CD14-positive monocyte (primary cell): ENCODE data around the gene TM2D3. TPM values are rescaled to one million over a fixed set of nuclear protein-coding genes. Genes with fewer than 3 reads are reported as not detected.

Experiments
- DNase-seq, 3 donors: peaks; one replicate each; pipeline ENCODE4 v3.0.0-alpha.2; 2011 to 2022
- H2AFZ ChIP-seq: 2 replicates; pipeline ENCODE4 v1.6.0; 2012; ENCODE audit warnings: mild to moderate bottlenecking, low read depth, low read length, inconsistent platforms; ENCODE audit not compliant: insufficient read depth, poor library complexity, severe bottlenecking
- H3K27ac ChIP-seq, 2 donors: 1 replicate in 1 of 2; 2 replicates in 1 of 2; pipeline ENCODE4 v1.5.1; 2012 to 2013; ENCODE audit warnings: low read length in 2 of 2, control low read depth in 1 of 2, inconsistent platforms in 1 of 2, low read depth in 1 of 2, mild to moderate bottlenecking in 1 of 2
- H3K27me3 ChIP-seq, 2 donors: one replicate each; pipeline versions ENCODE4 v1.6.0 to v1.6.1; 2011 to 2013; ENCODE audit warnings: low read length in 2 of 2; ENCODE audit not compliant: control insufficient read depth in 2 of 2, insufficient read depth in 2 of 2
- H3K36me3 ChIP-seq, 2 donors: replicated peaks in 1 of 2; 1 replicate in 1 of 2; 2 replicates in 1 of 2; pipeline versions ENCODE4 v1.5.1 to v1.6.1; 2012 to 2013; ENCODE audit warnings: low read length in 2 of 2, control low read depth in 1 of 2, inconsistent platforms in 1 of 2, mild to moderate bottlenecking in 1 of 2; ENCODE audit not compliant: insufficient read depth in 2 of 2, control insufficient read depth in 1 of 2
- H3K4me1 ChIP-seq, 2 donors: 1 replicate in 1 of 2; 2 replicates in 1 of 2; pipeline versions ENCODE4 v1.5.1 to v1.6.1; 2012 to 2013; ENCODE audit warnings: low read length in 2 of 2, control low read depth in 1 of 2, inconsistent platforms in 1 of 2, mild to moderate bottlenecking in 1 of 2, moderate library complexity in 1 of 2; ENCODE audit not compliant: insufficient read depth in 2 of 2, control insufficient read depth in 1 of 2
- H3K4me2 ChIP-seq: replicated peaks from 2 replicates; pipeline ENCODE3; 2012; ENCODE audit warnings: low read length, moderate library complexity, mild to moderate bottlenecking; ENCODE audit not compliant: poor library complexity, severe bottlenecking; ENCODE audit errors: extremely low read depth
- H3K4me3 ChIP-seq, 3 experiments: fragments of 200-600 bp in 1 of 3; sonication (generic) in 1 of 3; replicated peaks in 1 of 3; 1 replicate in 2 of 3; 2 replicates in 1 of 3; pipeline ENCODE4 v1.5.1; 2011 to 2013; ENCODE audit warnings: low read length in 3 of 3, mild to moderate bottlenecking in 3 of 3, control low read depth in 2 of 3, low read depth in 2 of 3, inconsistent platforms in 1 of 3, moderate library complexity in 1 of 3
- H3K79me2 ChIP-seq: 2 replicates; pipeline ENCODE4 v1.6.0; 2012; ENCODE audit warnings: mild to moderate bottlenecking, control low read depth, inconsistent platforms, low read length, moderate library complexity; ENCODE audit not compliant: insufficient read depth
- H3K9ac ChIP-seq: 2 replicates; pipeline ENCODE4 v1.6.0; 2017; ENCODE audit warnings: low read length, mild to moderate bottlenecking; ENCODE audit not compliant: insufficient read depth, poor library complexity, severe bottlenecking
- H3K9me3 ChIP-seq, 2 donors: replicated peaks in 1 of 2; 1 replicate in 1 of 2; 2 replicates in 1 of 2; pipeline versions ENCODE4 v1.5.1 to v1.6.1; 2012 to 2013; ENCODE audit warnings: low read length in 2 of 2, control low read depth in 1 of 2; ENCODE audit not compliant: control insufficient read depth in 1 of 2, insufficient read depth in 1 of 2
- H4K20me1 ChIP-seq: 2 replicates; pipeline ENCODE4 v1.6.0; 2012; ENCODE audit warnings: mild to moderate bottlenecking, low read length, control low read depth, moderate library complexity; ENCODE audit not compliant: insufficient read depth
- H3K27ac Mint-ChIP-seq, 7 donors: one replicate each; pipeline ENCODE4 v1.8.0; 2020; ENCODE audit warnings: mild to moderate bottlenecking in 7 of 7, mixed read lengths in 7 of 7, moderate library complexity in 6 of 7, inconsistent platforms in 2 of 7
- H3K27me3 Mint-ChIP-seq, 3 donors: one replicate each; pipeline ENCODE4 v1.8.0; 2021 to 2022; ENCODE audit warnings: low read depth in 3 of 3, mild to moderate bottlenecking in 3 of 3, mixed read lengths in 3 of 3, moderate library complexity in 3 of 3, inconsistent platforms in 1 of 3
- H3K36me3 Mint-ChIP-seq, 2 donors: one replicate each; pipeline ENCODE4 v1.8.0; 2020; ENCODE audit warnings: mixed read lengths in 2 of 2, inconsistent platforms in 1 of 2, mild to moderate bottlenecking in 1 of 2
- H3K4me1 Mint-ChIP-seq: one replicate; pipeline ENCODE4 v1.8.0; 2020; ENCODE audit warnings: mild to moderate bottlenecking, mixed read lengths
- H3K4me3 Mint-ChIP-seq, 2 donors: one replicate each; pipeline ENCODE4 v1.8.0; 2020; ENCODE audit warnings: mild to moderate bottlenecking in 2 of 2, mixed read lengths in 2 of 2, moderate library complexity in 1 of 2
- H3K9me3 Mint-ChIP-seq, 7 donors: one replicate each; pipeline ENCODE4 v1.8.0; 2020 to 2022; ENCODE audit warnings: mixed read lengths in 7 of 7, mild to moderate bottlenecking in 6 of 7, moderate library complexity in 6 of 7, inconsistent platforms in 2 of 7
- CTCF ChIP-seq: fragments of 200-600 bp; IDR thresholded peaks from one replicate; pipeline ENCODE4 v1.8.0; 2022; ENCODE audit warnings: antibody characterized with exemption, mild to moderate bottlenecking
- WGBS: methylation state at CpG from one replicate; pipeline ENCODE4 v1.1.5; 2013; ENCODE audit warnings: missing lambda C conversion rate; ENCODE audit not compliant: insufficient coverage; 5-methylcytosine and 5-hydroxymethylcytosine counted together
- intact Hi-C, 2 donors: fragments of 100-400 bp; cut with micrococcal nuclease; formaldehyde crosslinking; loops; one replicate each; pipeline versions ENCODE4 v1.15.0 to v1.15.1; 2023
- polyA plus RNA-seq, 3 donors: library from polyadenylated mRNA; depleted of rRNA in 1 of 3; unstranded in 2 of 3; stranded (reverse) in 1 of 3; fragments of 300-500 nt in 2 of 3; fragments of >200 nt in 1 of 3; fragmentation: Illumina TruSeq in 2 of 3; gene quantifications; 1 replicate in 2 of 3; 2 replicates in 1 of 3; pipeline ENCODE4 v1.2.3, GENCODE V29; 2012 to 2021

The TM2D3 gene
- polyA plus RNA-seq, 3 donors = 22.9 to 54.6 (median 26.5) TPM

GRCh38 chr15:101647251-101647650, 4.9 kb downstream of the TM2D3 start:
- TF ChIP-seq CTCF = no peak
- Mint-ChIP-seq H3K4me3 (no peak overlapping the region), H3K27me3 (no peaks in the 10 kb centered on the region), H3K36me3 (peaks cover 54 to 68% of the 10 kb centered on the region in 2 donors), H3K27ac (peak overlapping the region; percentile 73 to 91 (median 84)), H3K9me3 (peaks cover 0 to 2% (median 0%) of the 10 kb centered on the region in 7 donors), H3K4me1 (peaks cover 41% of the 10 kb centered on the region)
- Histone ChIP-seq H4K20me1 (no peaks in the 10 kb centered on the region), H3K9me3 (no peaks in the 10 kb centered on the region), H3K79me2 (peaks cover 50% of the 10 kb centered on the region), H2AFZ (no peak overlapping the region), H3K27me3 (no peaks in the 10 kb centered on the region), H3K9ac (no peak overlapping the region), H3K27ac (peak overlapping the region; percentile 31 to 71), H3K4me1 (peaks cover 38 to 42% of the 10 kb centered on the region in 2 donors), H3K4me3 (no peak overlapping the region), H3K36me3 (peaks cover 40 to 61% of the 10 kb centered on the region in 2 donors), H3K4me2 (no peak overlapping the region)
- 100% methylated on average over 1 of the region's 3 CpGs for WGBS
- intact Hi-C loops = loop anchor here in 1 of 2 donors (10.0 kb wide), 1 partner anchor 632 kb away; no protein-coding TSS in a partner anchor
- DNase-seq = no peak

- H3K36me3 ChIP-seq = peaks cover 40 to 61% of the 10 kb centered on the region in 2 donors
Observed at GRCh38 chr15:101646672-101647071, 5.5 kb downstream of the TM2D3 start.

More at GRCh38 chr15:101646672-101647071, 5.5 kb downstream of the TM2D3 start:
- whole genome bisulfite sequencing = 0% methylated on average over 3 of the region's 8 CpGs
- DNase-seq = peak; percentile 47 to 70 (median 53)
- Histone ChIP-seq H3K79me2 (peaks cover 50% of the 10 kb centered on the region), H3K27me3 (no peaks in the 10 kb centered on the region), H3K9me3 (no peaks in the 10 kb centered on the region), H2AFZ (no peak overlapping the region), H4K20me1 (no peaks in the 10 kb centered on the region), H3K9ac (no peak overlapping the region), H3K27ac (peak overlapping the region in 1 of 2 donors; percentile 71), H3K4me1 (peaks cover 40 to 48% of the 10 kb centered on the region in 2 donors), H3K4me2 (peak overlapping the region; percentile 23), H3K4me3 (no peak overlapping the region)
- no peaks in the 10 kb centered on the region for H3K27me3 Mint-ChIP-seq
- H3K36me3 Mint-ChIP-seq = peaks cover 54 to 70% of the 10 kb centered on the region in 2 donors
- TF ChIP-seq CTCF = no peak
- peak overlapping the region; percentile 79 to 91 (median 85) for H3K27ac Mint-ChIP-seq
- H3K9me3 Mint-ChIP-seq = peaks cover 0 to 2% (median 0%) of the 10 kb centered on the region in 7 donors
- H3K4me1 Mint-ChIP-seq = peaks cover 47% of the 10 kb centered on the region
- intact Hi-C loops = loop anchor here in 1 of 2 donors (10.0 kb wide), 1 partner anchor 632 kb away; no protein-coding TSS in a partner anchor
- peak overlapping the region in 1 of 2 donors; percentile 27 for H3K4me3 Mint-ChIP-seq
